ENCODE measurements around the gene UTS2.

The UTS2 gene

DNA sequence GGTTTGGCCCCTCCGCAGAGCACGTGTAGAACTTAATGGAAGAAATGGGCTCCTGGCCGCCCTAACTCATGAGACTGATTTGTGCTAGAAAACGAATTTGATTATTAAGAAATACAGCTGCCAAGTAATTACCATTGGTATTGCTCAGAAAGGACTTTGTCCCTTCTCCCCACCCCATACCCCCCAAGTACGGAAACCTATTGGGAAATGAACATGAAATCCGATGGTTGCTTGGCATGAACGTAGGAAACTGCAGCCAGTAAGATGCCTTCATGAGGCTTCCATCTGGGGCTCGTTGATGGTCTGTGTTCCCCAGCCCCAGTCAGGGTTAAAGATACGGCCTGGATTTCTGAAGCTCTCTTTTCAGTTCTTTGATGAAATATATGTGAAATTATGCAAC is 47.4 kb downstream of the UTS2 start:
- DNase-seq (ENCODE audit: low read depth): no peak
- H3K4me3 ChIP-seq (ENCODE audit: low read depth, low read length): no peak overlapping the region
- TF ChIP-seq, protein P1, sequence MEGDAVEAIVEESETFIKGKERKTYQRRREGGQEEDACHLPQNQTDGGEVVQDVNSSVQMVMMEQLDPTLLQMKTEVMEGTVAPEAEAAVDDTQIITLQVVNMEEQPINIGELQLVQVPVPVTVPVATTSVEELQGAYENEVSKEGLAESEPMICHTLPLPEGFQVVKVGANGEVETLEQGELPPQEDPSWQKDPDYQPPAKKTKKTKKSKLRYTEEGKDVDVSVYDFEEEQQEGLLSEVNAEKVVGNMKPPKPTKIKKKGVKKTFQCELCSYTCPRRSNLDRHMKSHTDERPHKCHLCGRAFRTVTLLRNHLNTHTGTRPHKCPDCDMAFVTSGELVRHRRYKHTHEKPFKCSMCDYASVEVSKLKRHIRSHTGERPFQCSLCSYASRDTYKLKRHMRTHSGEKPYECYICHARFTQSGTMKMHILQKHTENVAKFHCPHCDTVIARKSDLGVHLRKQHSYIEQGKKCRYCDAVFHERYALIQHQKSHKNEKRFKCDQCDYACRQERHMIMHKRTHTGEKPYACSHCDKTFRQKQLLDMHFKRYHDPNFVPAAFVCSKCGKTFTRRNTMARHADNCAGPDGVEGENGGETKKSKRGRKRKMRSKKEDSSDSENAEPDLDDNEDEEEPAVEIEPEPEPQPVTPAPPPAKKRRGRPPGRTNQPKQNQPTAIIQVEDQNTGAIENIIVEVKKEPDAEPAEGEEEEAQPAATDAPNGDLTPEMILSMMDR (IDR thresholded peaks at IDR 0.05; ENCODE audit: insufficient read depth, low read depth, low read length, missing control alignments): no peak
